Activated CD4-positive, alpha-beta T cell treated with anti-CD3 and anti-CD28 coated beads, Interleukin-2, amount 50 U/mL, for 4 hours (primary cell): ENCODE data around the gene MTRF1.
"Not testable (repeated sequence)": the region's sequence is repeated elsewhere in the genome, so short reads cannot be mapped to it uniquely, and the experiment has no call there.

Experiments used
- DNase-seq, 2 experiments: peaks; one replicate each; pipeline ENCODE4 v3.0.0-alpha.2; 2020

Gene MTRF1

DNA sequence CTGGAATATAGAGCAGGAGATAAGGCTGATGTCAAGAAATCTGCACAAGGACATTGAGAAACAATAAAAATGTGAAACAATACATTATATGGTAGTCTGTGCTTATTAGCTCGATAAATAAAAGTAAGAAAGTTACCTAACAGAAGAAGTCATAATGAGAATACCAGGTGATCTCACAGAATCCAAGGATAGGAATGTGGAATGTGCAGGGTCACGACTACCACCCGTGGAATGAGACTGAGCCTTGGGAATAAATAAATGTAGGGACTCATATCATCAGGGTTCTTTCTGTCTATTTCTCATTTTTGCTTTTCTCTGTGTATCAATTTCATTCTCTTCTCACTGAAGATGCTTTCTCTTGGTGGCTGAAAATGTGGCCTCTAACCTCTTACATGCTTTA, 43.0 kb downstream of the MTRF1 start:
- DNase-seq = no peak

- DNase-seq = no peak
These were observed 47.2 kb downstream of the MTRF1 start for GRCh38 chr13:41216160-41216559.

- DNase-seq = no peak
These were observed 49.5 kb downstream of the MTRF1 start for GRCh38 chr13:41213919-41214318.

DNA sequence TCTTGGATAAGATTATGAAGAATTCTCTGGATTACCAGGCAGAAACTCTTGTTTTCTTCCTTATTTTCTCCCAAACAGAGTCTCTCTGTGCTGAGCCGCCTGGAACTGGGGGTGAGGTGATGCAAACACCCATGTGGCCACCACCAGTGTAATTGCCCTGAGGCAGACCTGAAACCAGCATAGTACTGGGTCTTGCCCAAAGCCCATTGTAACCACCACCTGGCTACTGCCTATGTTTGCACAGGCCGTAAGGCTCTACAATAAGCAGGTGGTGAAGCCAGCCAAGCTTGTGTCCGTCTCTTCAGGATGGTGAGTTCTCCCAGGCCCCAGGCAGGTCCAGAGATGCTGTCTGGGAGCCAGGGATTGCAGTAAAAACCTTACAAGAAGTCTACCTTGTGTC, 50.1 kb downstream of the MTRF1 start:
- no peak for DNase-seq

- DNase-seq = no peak
These were observed 50.5 kb downstream of the MTRF1 start for GRCh38 chr13:41212881-41213280.

DNA sequence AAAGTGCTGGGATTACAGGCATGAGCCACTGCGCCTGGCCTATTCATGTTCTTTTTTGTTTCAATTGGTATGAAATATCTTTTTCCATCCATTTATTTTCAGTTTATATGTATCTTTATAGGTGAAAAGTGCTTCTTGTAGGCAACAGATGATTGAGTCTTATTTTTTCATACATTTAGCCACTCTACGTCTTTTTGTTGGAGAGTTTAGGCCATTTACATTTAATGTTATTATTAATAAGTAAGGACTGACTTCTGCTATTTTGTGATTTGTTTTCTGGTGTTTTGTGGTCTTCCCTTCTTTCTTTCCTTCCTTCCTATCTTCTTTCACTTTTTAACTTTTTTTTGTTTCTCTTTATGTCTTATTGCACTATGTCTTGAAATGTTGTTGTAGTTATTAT, 52.3 kb downstream of the MTRF1 start:
- no peak for DNase-seq

DNA sequence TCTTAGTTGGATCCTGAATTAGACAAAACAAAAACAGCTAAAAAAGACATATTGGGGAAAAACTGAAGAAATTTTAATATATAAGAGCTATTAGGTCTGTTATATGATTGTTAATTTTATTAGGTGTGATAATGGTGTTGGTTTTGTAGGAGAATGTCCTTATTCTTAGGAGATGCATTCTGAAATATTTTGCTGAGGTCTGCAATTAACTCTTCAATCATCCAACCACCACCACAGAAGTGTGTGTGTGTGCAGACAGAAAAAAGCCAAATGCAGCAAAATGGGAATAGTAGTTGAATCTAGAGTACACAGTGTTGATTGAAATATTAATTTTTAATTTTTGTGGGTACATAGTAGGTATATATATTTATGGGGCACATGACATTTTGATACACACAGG, 56.9 kb downstream of the MTRF1 start:
- DNase-seq = no peak

DNA sequence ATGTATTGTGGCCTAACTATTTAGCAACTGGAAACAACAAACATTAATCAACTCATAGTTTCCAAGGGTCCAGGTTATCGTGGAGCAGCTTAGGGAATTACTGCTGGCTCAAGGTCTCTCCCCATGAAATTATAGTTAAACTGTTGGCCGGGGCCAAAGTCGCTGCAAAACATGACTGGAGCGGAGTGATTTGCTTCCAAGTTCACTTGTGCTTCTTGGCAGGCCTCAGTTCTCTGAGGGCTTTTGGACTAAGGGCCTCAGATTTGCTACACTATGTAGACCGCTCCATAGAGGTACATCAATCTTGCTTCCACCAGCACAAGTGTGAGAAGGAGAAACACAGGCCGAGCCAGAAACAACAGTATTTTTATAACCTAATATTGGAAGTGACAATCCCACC, 59.6 kb downstream of the MTRF1 start:
- no peak for DNase-seq

GRCh38 chr13:41200126-41200525, 63.2 kb downstream of the MTRF1 start:
- DNase-seq = no peak

DNA sequence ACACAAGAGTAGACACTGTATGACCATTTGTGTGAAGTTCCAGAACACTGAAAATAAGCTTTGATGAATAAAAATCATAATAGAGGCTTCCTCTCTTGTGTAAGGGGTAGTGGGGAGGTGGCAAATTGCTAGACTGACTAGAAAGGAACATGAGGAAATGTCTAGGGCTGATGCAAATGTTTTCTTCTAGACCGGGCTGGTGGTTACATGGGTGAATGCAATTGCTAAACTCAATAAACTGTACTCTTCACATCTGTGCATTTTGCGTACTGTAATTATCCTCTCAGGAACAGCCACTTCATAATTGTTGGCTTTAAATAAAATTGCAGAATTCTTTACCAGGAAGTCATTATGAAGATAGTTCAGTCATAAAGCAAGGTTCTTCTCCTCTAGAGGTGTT, 63.9 kb downstream of the MTRF1 start:
- no peak for DNase-seq

GRCh38 chr13:41199079-41199478, 64.3 kb downstream of the MTRF1 start:
- DNase-seq = no peak

DNA sequence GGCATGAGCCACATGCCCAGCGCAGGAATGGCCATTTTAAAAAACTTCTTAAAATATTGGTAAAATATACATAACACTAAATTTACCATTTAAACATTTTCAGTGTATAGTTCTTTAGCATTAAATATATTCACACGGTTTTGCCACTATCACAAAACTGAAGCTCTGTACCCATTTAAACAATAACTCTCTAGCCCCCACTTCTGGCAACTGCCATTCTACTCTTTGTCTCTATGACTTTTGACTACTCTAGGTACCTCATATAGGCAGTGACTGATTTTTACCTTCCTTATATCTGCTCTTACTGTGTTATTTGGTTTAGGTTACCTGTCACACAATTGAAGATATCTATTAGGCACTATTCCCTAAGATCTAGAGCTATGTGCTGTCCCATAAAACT, 66.8 kb downstream of the MTRF1 start:
- DNase-seq = no peak

GRCh38 chr13:41196011-41196410, 67.4 kb downstream of the MTRF1 start:
- DNase-seq = no peak

GRCh38 chr13:41193919-41194824, 69.2 kb downstream of the MTRF1 start, which contains the start of gene KBTBD7:
Gene KBTBD7, minus strand, starts transcription at chr13:41194569. Its CDS starts 312 bp downstream, at chr13:41194257.
- peak; percentile 91 to 92 for DNase-seq

- no peak for DNase-seq
These were observed 69.9 kb downstream of the MTRF1 start for GRCh38 chr13:41193469-41193868.

DNA sequence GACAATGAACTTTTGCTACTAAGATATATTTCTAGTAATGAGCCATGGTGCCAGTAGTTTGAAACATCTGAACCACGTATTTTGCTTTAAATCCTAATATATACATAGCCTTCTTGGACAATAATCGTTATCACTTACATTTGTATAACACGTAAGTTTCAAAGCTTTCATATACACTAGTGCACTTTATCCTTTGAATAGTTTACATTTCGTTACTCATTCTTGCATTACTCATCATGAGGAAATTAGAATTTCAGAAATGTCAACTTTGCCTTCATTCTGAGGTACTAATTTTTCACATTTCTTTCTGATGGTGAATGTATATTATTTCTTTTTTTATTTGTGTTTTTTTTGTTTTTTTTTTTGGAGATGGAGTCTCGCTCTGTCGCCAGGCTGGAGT, 74.8 kb downstream of the MTRF1 start:
- no peak for DNase-seq

GRCh38 chr13:41186481-41186880, 76.9 kb downstream of the MTRF1 start:
- no peak for DNase-seq

- DNase-seq = no peak
These were observed 81.1 kb downstream of the MTRF1 start for GRCh38 chr13:41182231-41182630.

GRCh38 chr13:41179593-41180250, 83.7 kb downstream of the MTRF1 start:
- no peak for DNase-seq

GRCh38 chr13:41178040-41178439, 85.3 kb downstream of the MTRF1 start:
- no peak for DNase-seq

DNA sequence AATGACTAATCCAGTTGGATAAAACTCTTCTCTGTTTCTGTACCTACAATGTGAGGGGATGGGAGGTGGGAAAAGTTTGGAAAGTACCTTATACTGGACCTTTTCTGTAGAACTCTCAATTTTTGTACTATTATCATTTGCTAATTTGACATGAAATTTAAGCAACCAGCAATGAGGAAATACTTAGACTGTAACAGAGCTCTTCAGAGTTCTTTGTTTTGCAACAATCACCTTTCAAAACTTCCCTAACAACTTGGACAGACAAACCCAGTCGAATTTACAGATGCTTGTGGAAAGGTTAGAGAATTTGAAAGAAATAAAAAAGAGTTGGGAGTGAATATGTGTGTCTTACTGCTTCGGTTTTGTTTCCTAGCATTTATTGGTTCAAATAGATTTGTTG, 85.8 kb downstream of the MTRF1 start:
- DNase-seq = no peak

- DNase-seq = not testable (repeated sequence)
These were observed 87.8 kb downstream of the MTRF1 start for GRCh38 chr13:41175576-41175975.
